OCI-LY1 (cell line): ENCODE data around the gene TUBA1C.

ENCODE experiments used
- H2AFZ ChIP-seq: fragments of 200-600 bp; sonication (generic), shearing (Covaris generic); 2 replicates; pipeline ENCODE4 v1.6.0; 2014; ENCODE audit warnings: antibody characterized with exemption, mild to moderate bottlenecking, low read length
- H3F3A ChIP-seq: fragments of 200-600 bp; sonication (generic), shearing (Covaris generic); 2 replicates; pipeline ENCODE4 v1.6.0; 2014; ENCODE audit warnings: mild to moderate bottlenecking, antibody characterized with exemption, low read length, moderate library complexity; ENCODE audit not compliant: insufficient read depth
- H3K27ac ChIP-seq: fragments of 200-600 bp; sonication (generic); 2 replicates; pipeline ENCODE4 v1.5.1; 2014; ENCODE audit warnings: low read length, mixed run types, mild to moderate bottlenecking, low read depth; ENCODE audit not compliant: poor library complexity, severe bottlenecking
- H3K27me3 ChIP-seq: fragments of 200-600 bp; sonication (generic); 2 replicates; pipeline ENCODE4 v1.6.0; 2014; ENCODE audit warnings: antibody characterized with exemption, mild to moderate bottlenecking, low read length, moderate library complexity; ENCODE audit not compliant: insufficient read depth
- H3K36me3 ChIP-seq: fragments of 200-600 bp; sonication (generic); 2 replicates; pipeline ENCODE4 v1.6.1; 2014; ENCODE audit warnings: mild to moderate bottlenecking, antibody characterized with exemption, low read length, moderate library complexity, mixed read lengths; ENCODE audit not compliant: insufficient read depth
- H3K4me1 ChIP-seq: fragments of 200-600 bp; sonication (generic); 2 replicates; pipeline ENCODE4 v1.5.1; 2014; ENCODE audit warnings: mild to moderate bottlenecking, low read length, moderate library complexity; ENCODE audit not compliant: insufficient read depth, severe bottlenecking
- H3K4me2 ChIP-seq: fragments of 200-600 bp; sonication (generic), shearing (Covaris generic); 2 replicates; pipeline ENCODE4 v1.6.1; 2014; ENCODE audit warnings: low read length
- H3K4me3 ChIP-seq: fragments of 200-600 bp; sonication (generic); 2 replicates; pipeline ENCODE4 v1.5.1; 2014; ENCODE audit warnings: low read length, low read depth, mild to moderate bottlenecking, mixed read lengths; ENCODE audit not compliant: poor library complexity, severe bottlenecking
- H3K79me2 ChIP-seq: fragments of 200-600 bp; shearing (Covaris generic); 2 replicates; pipeline ENCODE4 v1.6.1; 2016; ENCODE audit warnings: mixed run types, low read length, mixed read lengths; ENCODE audit not compliant: insufficient read depth
- H3K9ac ChIP-seq: fragments of 200-600 bp; sonication (generic), shearing (Covaris generic); 2 replicates; pipeline ENCODE4 v1.6.1; 2014; ENCODE audit warnings: mild to moderate bottlenecking, low read length, mixed read lengths
- H3K9me2 ChIP-seq: fragments of 200-600 bp; sonication (generic), shearing (Covaris generic); 2 replicates; pipeline ENCODE4 v1.6.1; 2014; ENCODE audit warnings: low read depth, mild to moderate bottlenecking, low read length, mixed read lengths
- H3K9me3 ChIP-seq: fragments of 200-600 bp; shearing (Covaris generic); 2 replicates; pipeline ENCODE4 v1.6.1; 2014; ENCODE audit warnings: low read length, mixed read lengths
- H4K20me1 ChIP-seq: fragments of 200-600 bp; sonication (generic), shearing (Covaris generic); 2 replicates; pipeline ENCODE4 v1.6.0; 2016; ENCODE audit warnings: mild to moderate bottlenecking, low read length; ENCODE audit not compliant: insufficient read depth
- EZH2 ChIP-seq: fragments of 200-600 bp; sonication (generic), shearing (Covaris generic); IDR thresholded peaks from 2 replicates; pipeline ENCODE4 v1.8.0; 2017; ENCODE audit warnings: borderline replicate concordance, mixed run types, mild to moderate bottlenecking, antibody characterized with exemption, low read length, moderate library complexity, mixed read lengths
- TF ChIP-seq, protein P1 (sequence below): fragments of 200-600 bp; sonication (generic), shearing (Covaris generic); IDR thresholded peaks from 2 replicates; pipeline ENCODE4 v1.5.1; 2017; ENCODE audit warnings: mild to moderate bottlenecking, antibody characterized with exemption, low read length, moderate library complexity, mixed read lengths

The TUBA1C gene

DNA sequence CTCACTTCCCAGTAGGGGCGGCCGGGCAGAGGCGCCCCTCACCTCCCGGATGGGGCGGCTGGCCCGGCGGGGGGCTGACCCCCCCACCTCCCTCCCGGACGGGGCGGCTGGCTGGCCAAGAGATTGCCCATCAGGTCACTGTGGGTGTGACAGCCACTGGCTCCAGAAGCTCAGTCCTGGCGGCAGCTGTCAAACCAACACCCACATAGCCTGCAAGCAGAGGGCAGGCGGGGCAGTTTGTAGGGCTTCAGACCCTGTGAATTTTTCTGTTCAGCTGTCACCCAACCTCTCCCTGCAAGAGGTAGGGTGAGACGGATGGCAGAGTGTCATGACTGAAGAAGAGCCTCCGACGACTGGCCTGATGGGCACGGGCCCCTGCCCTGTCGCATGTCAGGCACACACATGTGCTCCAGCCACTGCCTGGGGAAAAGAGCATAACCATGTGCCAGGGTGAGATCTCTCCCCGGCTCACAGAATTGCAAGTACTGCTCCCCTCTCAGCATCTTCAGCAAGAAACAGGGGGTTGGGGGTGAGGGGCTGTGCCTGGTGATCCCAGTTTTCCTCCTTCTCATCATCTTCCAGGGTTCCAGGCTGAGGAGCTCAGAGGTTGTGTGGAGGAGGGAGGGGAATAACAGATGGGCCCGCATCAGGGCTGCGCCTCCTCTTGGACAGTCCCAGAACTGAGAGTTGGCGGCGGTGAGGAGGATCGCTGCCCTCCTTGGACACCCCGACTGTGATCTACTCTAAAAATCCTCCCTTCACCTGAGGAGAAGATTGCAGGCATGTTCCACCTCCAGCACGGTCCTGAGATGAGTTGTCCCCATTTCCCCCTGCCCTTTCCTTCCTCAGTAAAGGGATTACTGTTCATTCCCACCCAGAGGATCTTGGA lies 18.9 kb downstream of the TUBA1C start:
- no peak overlapping the region for H3K9ac ChIP-seq
- H3F3A ChIP-seq: no peaks in the 10 kb centered on the region
- H3K9me3 ChIP-seq: no peaks in the 10 kb centered on the region
- no peaks in the 10 kb centered on the region for H3K9me2 ChIP-seq
- H3K79me2 ChIP-seq: no peaks in the 10 kb centered on the region
- no peak for TF ChIP-seq EZH2
- TF ChIP-seq, protein P1, sequence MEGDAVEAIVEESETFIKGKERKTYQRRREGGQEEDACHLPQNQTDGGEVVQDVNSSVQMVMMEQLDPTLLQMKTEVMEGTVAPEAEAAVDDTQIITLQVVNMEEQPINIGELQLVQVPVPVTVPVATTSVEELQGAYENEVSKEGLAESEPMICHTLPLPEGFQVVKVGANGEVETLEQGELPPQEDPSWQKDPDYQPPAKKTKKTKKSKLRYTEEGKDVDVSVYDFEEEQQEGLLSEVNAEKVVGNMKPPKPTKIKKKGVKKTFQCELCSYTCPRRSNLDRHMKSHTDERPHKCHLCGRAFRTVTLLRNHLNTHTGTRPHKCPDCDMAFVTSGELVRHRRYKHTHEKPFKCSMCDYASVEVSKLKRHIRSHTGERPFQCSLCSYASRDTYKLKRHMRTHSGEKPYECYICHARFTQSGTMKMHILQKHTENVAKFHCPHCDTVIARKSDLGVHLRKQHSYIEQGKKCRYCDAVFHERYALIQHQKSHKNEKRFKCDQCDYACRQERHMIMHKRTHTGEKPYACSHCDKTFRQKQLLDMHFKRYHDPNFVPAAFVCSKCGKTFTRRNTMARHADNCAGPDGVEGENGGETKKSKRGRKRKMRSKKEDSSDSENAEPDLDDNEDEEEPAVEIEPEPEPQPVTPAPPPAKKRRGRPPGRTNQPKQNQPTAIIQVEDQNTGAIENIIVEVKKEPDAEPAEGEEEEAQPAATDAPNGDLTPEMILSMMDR: peak; percentile 50; the same call in 1 of the 2 replicates
- H3K4me3 ChIP-seq: no peak overlapping the region
- no peaks in the 10 kb centered on the region for H3K36me3 ChIP-seq
- H3K4me2 ChIP-seq: no peak overlapping the region
- no peaks in the 10 kb centered on the region for H3K27me3 ChIP-seq
- H2AFZ ChIP-seq: no peak overlapping the region
- no peaks in the 10 kb centered on the region for H3K4me1 ChIP-seq
- no peak overlapping the region for H3K27ac ChIP-seq
- no peaks in the 10 kb centered on the region for H4K20me1 ChIP-seq

DNA sequence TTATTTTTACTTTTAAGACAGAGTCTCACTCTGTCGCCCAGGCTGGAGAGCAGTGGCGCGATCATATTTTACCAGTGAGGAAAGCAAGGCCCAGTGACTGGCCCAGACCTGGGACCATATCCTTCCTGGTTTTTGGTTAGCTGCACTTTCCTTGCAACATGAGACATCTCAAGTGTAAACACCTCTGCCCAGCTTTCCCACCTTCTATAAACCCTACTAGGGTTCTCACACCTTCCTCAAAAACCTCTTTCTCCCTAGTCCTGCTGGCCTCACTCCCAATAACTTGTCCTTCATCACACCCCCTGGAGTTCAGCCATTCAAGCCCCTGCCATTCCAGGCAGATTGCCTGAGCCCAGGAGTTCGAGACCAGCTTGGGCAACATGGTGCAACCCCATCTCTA lies 19.8 kb downstream of the TUBA1C start:
- TF ChIP-seq EZH2: no peak
- TF ChIP-seq, protein P1: no peak
- Histone ChIP-seq H3K27ac (no peak overlapping the region), H3K4me2 (no peak overlapping the region), H3K79me2 (no peaks in the 10 kb centered on the region), H3K9ac (no peak overlapping the region), H3F3A (no peaks in the 10 kb centered on the region), H3K4me3 (no peak overlapping the region), H3K27me3 (no peaks in the 10 kb centered on the region), H3K9me3 (no peaks in the 10 kb centered on the region), H2AFZ (no peak overlapping the region), H3K36me3 (no peaks in the 10 kb centered on the region), H3K9me2 (no peaks in the 10 kb centered on the region), H3K4me1 (no peaks in the 10 kb centered on the region), H4K20me1 (no peaks in the 10 kb centered on the region)

DNA sequence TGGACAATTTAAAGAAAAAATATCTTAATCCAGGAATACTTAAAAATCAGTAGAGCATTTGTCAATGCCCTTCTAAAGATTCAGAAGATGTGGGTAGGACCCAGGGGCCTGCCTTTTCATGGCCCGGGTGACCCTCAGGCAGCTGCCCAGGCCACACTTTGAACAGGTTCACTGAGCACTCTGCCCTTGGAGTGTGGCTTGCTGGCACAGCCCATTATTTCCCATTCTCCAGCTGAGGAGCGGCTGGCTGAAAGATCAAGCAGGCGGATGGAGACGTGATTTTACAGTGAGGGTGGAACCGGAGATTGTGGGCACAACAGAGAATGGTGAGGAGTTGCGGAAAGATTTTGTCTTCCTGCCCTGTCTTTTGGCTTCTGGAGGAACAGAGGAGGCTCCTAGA lies 23.0 kb downstream of the TUBA1C start:
- Histone ChIP-seq H3K4me2 (no peak overlapping the region), H3F3A (no peaks in the 10 kb centered on the region), H2AFZ (no peak overlapping the region), H3K9me2 (no peaks in the 10 kb centered on the region), H3K9ac (no peak overlapping the region), H3K27ac (no peak overlapping the region), H4K20me1 (no peaks in the 10 kb centered on the region), H3K36me3 (no peaks in the 10 kb centered on the region), H3K4me1 (no peaks in the 10 kb centered on the region), H3K9me3 (no peaks in the 10 kb centered on the region), H3K79me2 (no peaks in the 10 kb centered on the region), H3K27me3 (no peaks in the 10 kb centered on the region; the same call in 1 of the 2 replicates), H3K4me3 (no peak overlapping the region)
- TF ChIP-seq EZH2: no peak
- TF ChIP-seq, protein P1: no peak
